ENCODE results near the gene HSPB1.
"Not testable (repeated sequence)": the region's sequence is repeated elsewhere in the genome, so short reads cannot be mapped to it uniquely, and the experiment has no call there.

The HSPB1 gene

GRCh38 chr7:76335417-76335816 lies 32.9 kb downstream of the HSPB1 start:
- not testable (repeated sequence) for DNase-seq

GRCh38 chr7:76336094-76336493 lies 33.6 kb downstream of the HSPB1 start:
- no peak for DNase-seq

DNA sequence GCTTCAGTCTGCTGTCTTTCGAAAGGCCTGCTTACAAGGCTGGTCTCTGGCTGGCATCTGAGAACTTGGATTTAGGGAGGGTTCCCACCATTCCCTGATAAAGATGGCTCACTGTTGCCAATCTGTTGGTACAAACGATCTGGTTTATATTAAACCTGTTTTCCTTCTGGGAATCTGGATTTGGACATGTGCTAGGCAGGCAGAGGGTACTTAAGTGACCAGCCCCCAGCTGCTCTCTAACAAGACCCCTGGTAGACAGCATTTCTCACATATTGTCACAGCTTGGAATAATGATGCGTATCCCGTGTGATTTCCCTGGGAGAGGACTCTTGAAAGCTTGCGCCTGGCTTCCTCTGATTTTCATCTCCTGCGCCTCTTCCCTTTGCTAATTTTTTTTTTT lies 34.7 kb downstream of the HSPB1 start:
- DNase-seq, result no peak

GRCh38 chr7:76338298-76339084 lies 36.0 kb downstream of the HSPB1 start:
- no peak for DNase-seq

- DNase-seq, result no peak
These were observed 38.2 kb downstream of the HSPB1 start for GRCh38 chr7:76340617-76341131.

- no peak for DNase-seq
These were observed 39.7 kb downstream of the HSPB1 start for GRCh38 chr7:76342222-76342621.

DNA sequence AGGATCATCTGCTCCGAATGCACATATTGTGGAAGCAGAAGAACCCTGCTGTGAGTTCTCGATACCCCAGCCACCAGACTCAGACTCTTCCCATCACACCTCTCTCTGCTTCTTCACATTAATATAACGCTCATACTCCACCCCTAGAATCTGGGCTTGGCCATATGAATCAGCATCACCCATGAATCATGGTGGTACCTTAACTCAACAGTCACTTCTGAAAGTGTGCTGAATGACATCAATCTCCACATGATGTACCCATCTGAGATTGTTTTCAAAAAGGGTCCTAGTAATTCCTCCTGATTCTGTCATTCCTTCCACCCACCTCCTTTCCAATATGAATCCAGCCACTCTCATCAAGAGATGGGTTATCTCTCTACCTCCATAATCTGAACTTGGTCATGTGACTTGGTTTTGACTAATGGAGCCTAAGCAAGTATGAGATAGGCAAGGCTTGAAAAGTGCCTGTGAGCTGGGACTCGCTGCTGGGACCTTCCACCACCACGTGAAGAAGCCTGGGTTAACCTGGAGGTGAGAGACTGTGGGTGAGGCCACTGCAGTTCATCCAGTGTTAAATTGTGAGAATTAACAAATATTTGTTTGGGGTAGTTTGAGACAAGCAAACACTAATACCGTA lies 40.9 kb downstream of the HSPB1 start:
- DNase-seq, result no peak

GRCh38 chr7:76343931-76344321 lies 41.5 kb downstream of the HSPB1 start:
- DNase-seq, result no peak

GRCh38 chr7:76346097-76346496 lies 43.6 kb downstream of the HSPB1 start:
- DNase-seq, result peak; percentile 76

DNA sequence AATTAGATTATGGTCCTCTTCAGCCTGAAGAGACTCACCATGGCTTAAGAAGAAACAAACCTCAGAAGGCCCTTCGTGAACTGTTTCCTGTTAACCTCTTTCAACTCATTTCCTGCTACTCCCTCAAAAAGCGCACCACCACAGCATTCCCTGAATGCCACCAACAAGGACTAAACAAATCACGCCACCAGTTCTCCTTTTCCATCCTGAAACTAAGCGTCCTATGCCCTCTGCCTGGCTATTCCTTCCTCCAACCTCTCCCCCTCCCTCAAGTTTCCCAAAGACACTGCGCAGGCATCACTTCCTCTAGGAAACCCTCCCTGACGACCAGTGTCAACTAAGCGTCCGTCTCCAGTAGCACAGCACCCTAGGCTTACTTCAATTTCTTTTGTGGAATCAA lies 44.3 kb downstream of the HSPB1 start:
- no peak for DNase-seq

DNA sequence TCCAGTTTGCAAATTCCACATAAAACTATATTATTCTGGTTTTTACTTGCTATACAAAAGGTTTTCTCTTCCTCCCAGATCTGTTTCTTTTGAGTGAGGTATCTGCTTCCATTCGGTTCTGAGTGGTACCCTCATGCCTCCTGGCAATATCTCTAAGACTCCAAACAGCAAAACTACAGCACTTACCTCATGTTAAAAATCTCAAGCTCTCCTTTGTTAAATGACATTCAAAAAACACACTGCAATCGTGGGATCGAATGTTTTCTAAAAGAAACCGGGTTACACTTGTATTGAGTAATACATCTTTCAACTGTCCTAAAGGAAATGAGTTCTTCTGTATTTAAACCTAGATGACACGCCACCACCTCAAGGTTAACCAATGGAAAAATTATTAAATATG lies 45.2 kb downstream of the HSPB1 start:
- DNase-seq, result no peak

GRCh38 chr7:76349313-76349885 lies 46.9 kb downstream of the HSPB1 start:
- DNase-seq, result no peak

GRCh38 chr7:76351372-76351771 lies 48.9 kb downstream of the HSPB1 start:
- DNase-seq, result no peak

DNA sequence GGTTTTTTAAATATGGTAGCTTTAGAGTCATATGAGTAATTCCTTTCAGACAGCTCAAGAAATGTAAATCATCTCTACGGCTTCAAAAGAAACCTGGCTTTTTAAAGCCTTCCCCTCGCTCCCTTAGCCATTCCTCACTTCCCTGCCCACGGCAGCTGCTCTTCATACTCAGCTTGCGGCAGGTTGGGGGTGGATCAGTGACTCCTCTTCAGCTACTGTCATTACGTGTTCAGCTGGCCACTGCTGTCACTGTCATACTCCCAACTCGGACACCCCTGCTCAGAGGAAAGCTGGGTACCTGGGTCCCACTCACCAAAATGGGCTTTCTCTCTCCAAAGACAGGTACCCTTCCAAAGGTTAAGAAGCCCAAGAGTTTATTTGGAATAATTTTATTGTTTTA lies 49.7 kb downstream of the HSPB1 start:
- DNase-seq, result no peak

DNA sequence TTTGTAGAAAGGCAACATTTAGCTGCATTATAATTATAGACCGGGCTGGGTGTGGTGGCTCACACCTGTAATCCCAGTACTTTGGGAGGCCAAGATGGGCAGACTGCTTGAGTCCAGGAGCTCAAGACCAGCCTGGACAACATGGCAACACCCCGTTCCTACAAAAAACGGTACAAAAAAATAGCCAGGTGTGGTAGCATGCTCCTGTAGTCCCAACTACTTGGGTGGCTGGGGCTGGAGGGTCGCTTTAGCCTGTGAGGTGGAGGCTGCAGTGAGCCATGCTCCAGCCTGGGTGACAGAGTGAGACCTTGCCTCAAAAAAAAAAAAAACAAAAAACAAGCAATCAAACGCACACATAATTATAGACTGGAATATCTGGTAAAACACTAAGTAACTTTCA lies 51.3 kb downstream of the HSPB1 start:
- DNase-seq, result no peak
